Activated CD4-positive, alpha-beta T cell treated with anti-CD3 and anti-CD28 coated beads, Interleukin-2, amount 50 U/mL, for 1 hour (primary cell): ENCODE data around the gene NAALADL2.
"Not testable (repeated sequence)": the region's sequence is repeated elsewhere in the genome, so short reads cannot be mapped to it uniquely, and the experiment has no call there.

Experiments
- DNase-seq: peaks from one replicate; pipeline ENCODE4 v3.0.0-alpha.2; 2020

Gene NAALADL2

GRCh38 chr3:175526609-175527280, 667.6 kb downstream of the NAALADL2 start:
- DNase-seq, result no peak

- not testable (repeated sequence) for DNase-seq
Measured at GRCh38 chr3:175528693-175529092, 669.6 kb downstream of the NAALADL2 start.

DNA sequence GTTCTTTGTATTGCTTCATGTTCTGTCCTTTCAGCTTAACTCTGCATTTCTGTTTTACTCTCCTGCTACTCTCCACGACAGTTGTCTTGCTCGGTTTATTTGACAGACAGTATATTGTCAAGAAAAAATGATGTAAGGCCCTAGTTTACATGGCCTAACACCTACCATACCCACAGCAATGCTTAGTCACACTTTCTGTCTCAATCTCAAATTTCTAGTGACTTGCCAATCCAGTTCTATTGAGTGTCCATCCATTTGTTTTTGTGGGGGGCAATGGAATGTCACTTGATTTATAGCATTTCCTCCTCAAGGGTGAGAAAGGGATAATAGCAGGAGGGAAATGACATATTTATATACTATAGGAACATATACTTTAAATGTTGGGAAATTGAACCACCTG, 676.2 kb downstream of the NAALADL2 start:
- no peak for DNase-seq

GRCh38 chr3:175546115-175546514, 687.0 kb downstream of the NAALADL2 start:
- no peak for DNase-seq

- DNase-seq, result no peak
Measured at GRCh38 chr3:175552929-175553328, 693.8 kb downstream of the NAALADL2 start.

- no peak for DNase-seq
Measured at GRCh38 chr3:175554801-175555200, 695.7 kb downstream of the NAALADL2 start.

DNA sequence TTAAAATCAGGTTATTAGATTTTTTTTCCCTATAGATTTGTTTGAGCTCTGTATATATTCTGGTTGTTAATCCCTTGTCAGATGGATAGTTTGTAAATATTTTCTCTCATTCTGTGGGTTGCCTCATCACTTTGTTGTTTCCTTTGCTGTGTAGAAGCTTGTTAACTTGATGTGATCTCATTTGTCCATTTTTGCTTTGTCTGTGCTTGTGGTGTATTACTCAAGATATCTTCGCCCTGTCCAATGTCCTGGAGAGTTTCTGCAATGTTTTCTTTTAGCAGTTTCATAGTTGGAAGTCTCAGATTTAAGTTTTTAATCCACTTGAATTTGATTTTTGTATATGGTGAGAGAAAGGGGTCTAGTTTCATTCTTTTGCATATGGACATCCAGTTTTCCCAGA, 699.1 kb downstream of the NAALADL2 start:
- DNase-seq, result no peak

- DNase-seq, result no peak
Measured at GRCh38 chr3:175564363-175564762, 705.2 kb downstream of the NAALADL2 start.

DNA sequence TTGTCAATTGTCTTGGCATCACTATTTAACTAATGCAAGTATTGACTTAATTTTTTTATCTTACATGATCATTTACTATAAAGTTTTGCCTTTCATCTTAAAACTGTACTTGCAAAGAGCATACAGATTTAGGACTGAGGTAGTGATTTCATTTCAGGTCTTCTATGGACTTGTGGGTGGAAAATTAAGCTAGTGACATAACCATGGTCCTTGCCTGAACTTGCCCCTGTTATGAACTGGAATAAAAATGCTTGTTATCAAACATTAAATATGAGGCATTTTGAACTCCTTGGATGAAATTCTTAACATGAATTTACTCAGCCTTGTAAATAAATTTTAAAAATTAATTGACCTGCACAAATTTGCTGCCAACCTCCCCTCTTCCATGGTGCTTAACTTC, 712.0 kb downstream of the NAALADL2 start:
- no peak for DNase-seq

DNA sequence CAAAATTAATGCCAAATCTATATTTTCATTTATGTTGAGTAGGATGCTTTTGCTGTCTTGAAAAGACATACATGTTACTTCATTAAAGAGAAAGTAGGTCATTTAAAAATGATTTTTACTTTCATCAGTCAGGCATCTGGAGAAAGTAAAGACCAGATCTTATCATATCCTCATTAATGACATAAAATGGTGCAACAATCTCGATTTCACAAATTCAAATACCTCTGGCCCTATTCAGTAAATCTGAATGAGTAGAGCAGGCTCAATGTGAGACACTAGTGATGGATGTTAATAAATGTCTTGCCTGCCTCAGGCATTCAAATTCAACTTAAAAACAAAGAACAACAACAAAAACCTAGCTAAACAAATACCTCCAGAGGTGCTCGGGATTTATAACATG, 714.1 kb downstream of the NAALADL2 start:
- DNase-seq, result no peak

GRCh38 chr3:175580318-175580717, 721.2 kb downstream of the NAALADL2 start:
- no peak for DNase-seq

- DNase-seq, result no peak
Measured at GRCh38 chr3:175585898-175586297, 726.8 kb downstream of the NAALADL2 start.

DNA sequence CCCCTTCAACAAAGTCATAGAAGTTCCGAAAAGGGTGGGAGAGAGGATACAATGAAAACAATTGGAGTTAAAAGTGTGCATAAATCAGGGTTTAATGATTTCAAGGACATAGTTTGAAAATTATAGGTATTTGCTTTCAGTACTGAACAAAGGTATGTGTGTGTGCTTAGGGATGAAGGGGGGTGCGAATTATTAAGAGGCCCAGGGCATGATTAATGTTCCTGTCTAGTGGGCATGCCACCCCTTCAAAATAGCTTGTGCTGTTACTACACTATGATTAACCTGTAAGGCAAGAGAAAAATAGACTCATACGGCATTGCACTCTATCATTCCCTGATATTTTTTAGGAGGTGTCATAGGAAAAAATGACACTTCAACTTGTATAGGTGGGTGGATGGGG, 731.6 kb downstream of the NAALADL2 start:
- no peak for DNase-seq

DNA sequence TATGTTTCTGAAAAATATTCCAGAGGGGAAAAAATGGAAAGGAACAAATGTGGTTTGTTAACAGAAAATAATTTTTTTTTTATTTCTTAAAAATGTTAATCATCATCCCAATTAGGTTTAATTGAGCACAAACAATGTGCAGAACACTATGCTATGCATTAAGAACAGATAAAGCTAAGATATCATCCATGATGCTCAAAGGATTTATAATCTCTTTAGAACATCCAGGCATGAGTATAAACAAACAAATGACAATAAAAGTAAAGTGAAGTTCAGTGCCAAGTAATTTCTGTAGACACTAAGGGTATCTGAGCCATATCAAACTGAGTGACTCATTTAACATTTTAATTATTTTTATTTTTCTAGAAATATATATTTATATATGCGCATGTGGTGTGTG, 732.2 kb downstream of the NAALADL2 start:
- no peak for DNase-seq

- DNase-seq, result no peak
Measured at GRCh38 chr3:175593331-175593730, 734.2 kb downstream of the NAALADL2 start.

DNA sequence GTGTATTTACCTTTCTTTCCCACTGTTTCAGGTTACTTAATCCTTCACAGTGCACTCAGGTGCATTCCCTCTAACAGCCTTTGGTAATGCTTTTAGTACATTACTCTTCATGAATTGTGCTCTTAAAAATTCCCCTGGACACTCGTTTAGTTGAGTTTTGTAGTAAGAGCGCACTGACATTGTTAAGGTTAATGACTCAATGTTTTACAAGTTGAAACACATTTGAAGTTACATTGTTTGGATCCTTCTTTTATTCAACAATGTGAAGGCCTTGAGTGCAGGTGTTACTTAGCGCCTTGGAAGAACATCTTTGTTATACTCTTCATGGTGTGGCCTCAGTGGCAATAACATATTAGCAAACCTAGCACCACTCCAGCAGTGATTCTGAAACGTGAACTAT, 739.6 kb downstream of the NAALADL2 start:
- DNase-seq, result no peak

DNA sequence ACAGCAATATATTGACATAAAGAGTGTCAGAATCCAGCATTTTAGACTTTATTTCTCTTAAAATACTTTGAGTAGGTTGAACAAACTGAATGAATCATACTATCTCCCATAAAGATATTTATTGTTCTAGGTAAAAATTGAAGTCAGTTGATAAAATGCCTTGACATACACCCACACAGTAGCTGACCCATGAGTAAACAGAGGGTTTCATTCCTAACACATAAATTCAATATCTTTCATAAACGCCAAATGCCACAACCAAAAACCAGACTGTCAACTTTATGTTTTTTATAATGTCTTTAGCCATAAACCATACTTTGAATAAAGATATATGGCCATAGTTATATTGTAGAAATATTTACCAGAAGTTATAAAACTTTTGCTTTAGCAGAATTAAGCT, 742.4 kb downstream of the NAALADL2 start:
- no peak for DNase-seq

GRCh38 chr3:175605851-175606250, 746.7 kb downstream of the NAALADL2 start:
- no peak for DNase-seq

DNA sequence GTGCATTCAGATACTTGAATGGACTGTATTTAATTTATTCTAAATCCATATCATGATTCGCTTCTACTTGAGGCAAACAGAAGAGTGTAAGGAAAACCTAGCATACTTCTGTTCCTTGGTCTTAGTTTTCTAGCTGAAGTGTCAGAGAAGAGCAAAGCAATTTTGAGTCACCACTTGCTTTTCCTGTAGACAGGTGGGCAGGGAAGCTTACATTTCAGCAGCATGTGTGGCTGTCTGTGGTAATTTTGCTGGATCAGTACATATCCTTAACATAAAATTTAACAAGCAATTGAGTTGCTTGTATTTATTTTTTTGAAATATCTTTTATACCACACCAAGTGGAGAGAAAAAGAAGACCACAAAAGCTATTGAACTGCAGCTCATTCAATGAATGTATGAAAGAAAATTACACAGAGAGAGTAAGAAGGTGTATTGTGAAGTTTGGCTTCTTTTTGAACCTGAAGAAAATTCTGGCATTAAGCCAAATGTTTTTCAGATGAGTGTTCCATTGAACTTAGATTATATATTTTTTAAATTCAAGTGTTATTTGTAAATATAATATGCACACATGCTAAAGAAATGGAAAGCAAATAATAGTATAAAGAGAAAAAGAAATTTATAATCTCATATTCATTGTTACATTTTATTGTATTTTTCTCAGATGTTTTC, 747.6 kb downstream of the NAALADL2 start:
- no peak for DNase-seq

DNA sequence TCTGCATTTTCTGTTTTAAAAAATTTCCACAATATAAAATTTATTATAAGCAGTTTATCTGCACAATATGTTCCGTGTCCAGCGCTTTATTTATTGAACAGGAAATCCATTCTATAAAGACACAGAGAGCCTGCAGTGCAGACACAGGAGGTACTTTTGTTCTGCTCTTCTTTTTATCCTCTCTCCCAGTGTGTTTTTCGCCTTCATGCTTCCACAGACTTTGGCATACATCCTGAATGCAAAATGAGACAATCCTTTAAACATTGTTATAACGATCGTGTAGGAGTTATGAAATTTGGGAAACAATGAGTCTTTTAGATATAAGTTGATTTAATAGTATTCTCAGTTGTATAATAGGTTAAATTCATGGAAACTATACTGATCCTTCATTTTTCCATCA, 749.2 kb downstream of the NAALADL2 start:
- no peak for DNase-seq

- DNase-seq, result no peak
Measured at GRCh38 chr3:175608911-175609310, 749.8 kb downstream of the NAALADL2 start.

DNA sequence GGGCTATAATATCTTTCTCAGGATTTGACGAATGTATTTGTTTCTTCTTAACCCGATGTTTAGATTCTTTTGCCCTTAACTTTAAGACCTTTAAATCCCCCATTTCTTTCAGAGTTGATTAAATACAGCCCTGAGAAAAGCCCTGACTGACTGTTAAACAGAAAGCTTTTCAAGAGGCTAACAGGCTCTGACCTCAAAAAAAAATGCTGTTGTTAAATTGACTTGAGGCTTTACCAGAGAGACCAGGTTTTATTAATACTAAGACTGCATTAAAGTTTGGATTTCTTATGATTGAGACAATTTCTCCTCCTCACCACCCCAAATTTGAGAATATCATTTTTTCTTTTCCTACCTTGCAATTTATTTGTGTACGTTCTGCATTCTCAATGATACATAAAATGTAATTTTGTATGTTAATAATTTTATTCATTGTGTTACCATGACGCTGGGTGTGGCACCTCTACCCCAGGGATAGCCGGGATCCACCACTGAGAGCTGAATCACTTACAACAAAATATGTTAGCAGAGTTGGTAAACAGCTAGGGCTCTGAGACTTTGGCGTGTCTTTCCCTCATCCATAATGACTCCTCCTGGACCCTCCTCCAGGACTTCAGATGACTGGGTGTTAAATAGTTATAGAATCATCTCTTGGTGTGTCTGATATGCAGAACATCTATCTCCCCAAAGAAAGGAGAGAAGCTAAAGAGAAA, 753.5 kb downstream of the NAALADL2 start:
- DNase-seq, result no peak

- not testable (repeated sequence) for DNase-seq
Measured at GRCh38 chr3:175614107-175614506, 755.0 kb downstream of the NAALADL2 start.

- DNase-seq, result no peak
Measured at GRCh38 chr3:175617247-175617646, 758.1 kb downstream of the NAALADL2 start.
